Vagina (tissue), 2 donors: ENCODE measurements around the gene SIAH2. TPM values are rescaled to one million over a fixed set of nuclear protein-coding genes. Genes with fewer than 3 reads are reported as not detected.

Experiments
- DNase-seq, 2 donors: peaks; one replicate each; pipeline ENCODE4 v3.0.0-alpha.2; 2017; ENCODE audit errors: extremely low spot score in 2 of 2
- H3K27ac ChIP-seq: fragments of 200-600 bp; sonication (generic); one replicate; pipeline ENCODE4 v1.5.1; 2019
- H3K27me3 ChIP-seq: fragments of 200-600 bp; sonication (generic); one replicate; pipeline ENCODE4 v1.5.1; 2019
- H3K36me3 ChIP-seq, 2 donors: fragments of 200-600 bp; sonication (generic); one replicate each; pipeline ENCODE4 v1.5.1; 2017 to 2019
- H3K4me1 ChIP-seq: fragments of 200-600 bp; sonication (generic); one replicate; pipeline ENCODE4 v1.5.1; 2019
- H3K4me3 ChIP-seq, 2 donors: fragments of 200-600 bp; sonication (generic); 1 replicate in 1 of 2; 2 replicates in 1 of 2; pipeline ENCODE4 v1.5.1; 2016 to 2019
- H3K9me3 ChIP-seq: fragments of 200-600 bp; sonication (generic); one replicate; pipeline ENCODE4 v1.5.1; 2019
- CTCF ChIP-seq, 3 experiments: fragments of 450-650 bp in 2 of 3; fragments of 200-600 bp in 1 of 3; sonication (generic) in 1 of 3; IDR thresholded peaks; one replicate each; pipeline ENCODE4 v1.5.1; 2017 to 2019; ENCODE audit warnings: antibody characterized with exemption in 3 of 3, mild to moderate bottlenecking in 2 of 3, moderate library complexity in 2 of 3
- POLR2A ChIP-seq, 2 donors: fragments of 450-650 bp; IDR thresholded peaks; one replicate each; pipeline ENCODE4 v1.6.1; 2017; ENCODE audit warnings: antibody characterized with exemption in 2 of 2, mild to moderate bottlenecking in 2 of 2, moderate library complexity in 2 of 2
- POLR2AphosphoS5 ChIP-seq, 2 donors: sonication (generic); formaldehyde crosslinking; IDR thresholded peaks; one replicate each; pipeline ENCODE4 v1.9.0; 2017; ENCODE audit warnings: antibody characterized with exemption in 2 of 2, mild to moderate bottlenecking in 2 of 2, low read depth in 1 of 2; ENCODE audit not compliant: insufficient read depth in 1 of 2
- intact Hi-C: fragments of 100-400 bp; cut with DNase I; formaldehyde crosslinking; loops from one replicate; pipeline ENCODE4 v1.15.1; 2023
- total RNA-seq: library from RNA; depleted of rRNA; stranded (reverse); fragments of >200 nt; gene quantifications from one replicate; pipeline ENCODE4 v1.2.3, GENCODE V29; 2016

SIAH2 gene
- total RNA-seq, 1 donor from 2014 or later: 71.0 TPM

- Histone ChIP-seq H3K9me3 (no peaks in the 10 kb centered on the region), H3K27me3 (no peaks in the 10 kb centered on the region), H3K4me1 (peaks cover 80% of the 10 kb centered on the region), H3K4me3 (no peak overlapping the region), H3K27ac (no peak overlapping the region), H3K36me3 (peaks cover 0 to 19% of the 10 kb centered on the region in 2 donors)
- TF ChIP-seq POLR2A (IDR thresholded peaks at IDR 0.05) (no peak), POLR2AphosphoS5 (IDR thresholded peaks at IDR 0.05; ENCODE audit: insufficient read depth in 1 of 2, low read depth in 1 of 2) (no peak), CTCF (IDR thresholded peaks at IDR 0.05) (no peak)
- intact Hi-C loops: no loop called here
- DNase-seq: no peak
Observed at GRCh38 chr3:150736903-150737832, 25.8 kb downstream of the SIAH2 start.

- DNase-seq: no peak
- peaks cover 0 to 10% of the 10 kb centered on the region in 2 donors for H3K36me3 ChIP-seq
- H3K27ac ChIP-seq: no peak overlapping the region
- TF ChIP-seq CTCF (IDR thresholded peaks at IDR 0.05) (no peak), POLR2A (IDR thresholded peaks at IDR 0.05) (no peak), POLR2AphosphoS5 (IDR thresholded peaks at IDR 0.05; ENCODE audit: insufficient read depth in 1 of 2, low read depth in 1 of 2) (no peak)
- H3K4me3 ChIP-seq: no peak overlapping the region
- no peaks in the 10 kb centered on the region for H3K9me3 ChIP-seq
- H3K27me3 ChIP-seq: no peaks in the 10 kb centered on the region
- H3K4me1 ChIP-seq: peaks cover 73% of the 10 kb centered on the region
- intact Hi-C loops: no loop called here
Observed at GRCh38 chr3:150736316-150736719, 26.7 kb downstream of the SIAH2 start.

GRCh38 chr3:150734795-150735119, 28.2 kb downstream of the SIAH2 start:
- intact Hi-C loops: no loop called here
- Histone ChIP-seq H3K4me3 (no peak overlapping the region), H3K36me3 (no peaks in the 10 kb centered on the region), H3K9me3 (no peaks in the 10 kb centered on the region), H3K27ac (no peak overlapping the region), H3K4me1 (peaks cover 57% of the 10 kb centered on the region), H3K27me3 (no peaks in the 10 kb centered on the region)
- TF ChIP-seq POLR2AphosphoS5 (IDR thresholded peaks at IDR 0.05; ENCODE audit: insufficient read depth in 1 of 2, low read depth in 1 of 2) (no peak), POLR2A (IDR thresholded peaks at IDR 0.05) (no peak), CTCF (IDR thresholded peaks at IDR 0.05) (no peak)
- peak in 1 of 2 donors; percentile 64 for DNase-seq

GRCh38 chr3:150733936-150734794, 28.8 kb downstream of the SIAH2 start:
- peak in 1 of 2 donors; percentile 79 for DNase-seq
- Histone ChIP-seq H3K36me3 (no peaks in the 10 kb centered on the region), H3K27ac (no peak overlapping the region), H3K9me3 (no peaks in the 10 kb centered on the region), H3K4me1 (peaks cover 51% of the 10 kb centered on the region), H3K27me3 (no peaks in the 10 kb centered on the region), H3K4me3 (no peak overlapping the region)
- TF ChIP-seq POLR2A (IDR thresholded peaks at IDR 0.05) (no peak), POLR2AphosphoS5 (IDR thresholded peaks at IDR 0.05; ENCODE audit: insufficient read depth in 1 of 2, low read depth in 1 of 2) (no peak)
- intact Hi-C loops: no loop called here

- no peaks in the 10 kb centered on the region for H3K27me3 ChIP-seq
- intact Hi-C loops: no loop called here
- H3K9me3 ChIP-seq: no peaks in the 10 kb centered on the region
- DNase-seq: peak in 1 of 2 donors; percentile 40
- H3K36me3 ChIP-seq: no peaks in the 10 kb centered on the region
- peaks cover 45% of the 10 kb centered on the region for H3K4me1 ChIP-seq
- H3K27ac ChIP-seq: no peak overlapping the region
- no peak overlapping the region for H3K4me3 ChIP-seq
- TF ChIP-seq POLR2AphosphoS5 (IDR thresholded peaks at IDR 0.05; ENCODE audit: insufficient read depth in 1 of 2, low read depth in 1 of 2): no peak
- TF ChIP-seq CTCF (IDR thresholded peaks at IDR 0.05): no peak
Observed at GRCh38 chr3:150733373-150733935, 29.5 kb downstream of the SIAH2 start.
